ENCODE data around the gene GPR150.

- no peak for TF ChIP-seq CTCF (IDR thresholded peaks at IDR 0.05 in 4 of 5, conservative IDR thresholded peaks at IDR 0.05 in 1 of 5)
- no peak for TF ChIP-seq POLR2A (IDR thresholded peaks at IDR 0.05)
Observed at GRCh38 chr5:95633671-95634070, 13.8 kb downstream of the GPR150 start.

All from gastrocnemius medialis (tissue), 4 donors.